K562 (cell line): Measurements from ENCODE around the gene ZCCHC24.

ENCODE experiments used
- CREB1 ChIP-seq, 2 experiments: sonication (generic) in 1 of 2; formaldehyde crosslinking in 1 of 2; IDR thresholded peaks; 2 replicates each; pipeline versions ENCODE4 v1.6.1 to v1.8.0; 2012 to 2022; ENCODE audit warnings: inconsistent platforms in 1 of 2, mild to moderate bottlenecking in 1 of 2, missing genetic modification reagents in 1 of 2, moderate library complexity in 1 of 2
- LARP7 ChIP-seq: fragments of 450-650 bp; IDR thresholded peaks from 2 replicates; pipeline ENCODE4 v1.6.1; 2016
- SIN3A ChIP-seq, 2 experiments: fragments of 150-350 bp in 1 of 2; IDR thresholded peaks; 2 replicates each; pipeline ENCODE4 v1.6.1; 2011 to 2016; ENCODE audit warnings: borderline replicate concordance in 2 of 2, low read depth in 2 of 2, low read length in 2 of 2, mild to moderate bottlenecking in 2 of 2, moderate library complexity in 2 of 2; ENCODE audit not compliant: control insufficient read depth in 1 of 2
- YY1 ChIP-seq, 3 experiments: IDR thresholded peaks; 2 replicates each; pipeline ENCODE4 v1.6.1; 2011; ENCODE audit warnings: low read length in 2 of 3, mild to moderate bottlenecking in 2 of 3, moderate library complexity in 2 of 3, borderline replicate concordance in 1 of 3, control low read depth in 1 of 3, low read depth in 1 of 3; ENCODE audit not compliant: insufficient read depth in 3 of 3, insufficient replicate concordance in 2 of 3, control insufficient read depth in 1 of 3, insufficient read length in 1 of 3; ENCODE audit errors: extremely low read depth in 1 of 3
- ZSCAN29 ChIP-seq: fragments of 450-650 bp; IDR thresholded peaks from 2 replicates; pipeline ENCODE4 v1.6.1; 2017
- TF ChIP-seq, protein P1 (sequence below): fragments of 250-450 bp; sonication (Bioruptor Pico); IDR thresholded peaks from 2 replicates; pipeline ENCODE4 v1.5.0; 2022; ENCODE audit warnings: mild to moderate bottlenecking
- TF ChIP-seq, protein P2 (sequence below): fragments of 450-650 bp; IDR thresholded peaks from 2 replicates; pipeline ENCODE4 v1.6.1; 2016

DNA sequence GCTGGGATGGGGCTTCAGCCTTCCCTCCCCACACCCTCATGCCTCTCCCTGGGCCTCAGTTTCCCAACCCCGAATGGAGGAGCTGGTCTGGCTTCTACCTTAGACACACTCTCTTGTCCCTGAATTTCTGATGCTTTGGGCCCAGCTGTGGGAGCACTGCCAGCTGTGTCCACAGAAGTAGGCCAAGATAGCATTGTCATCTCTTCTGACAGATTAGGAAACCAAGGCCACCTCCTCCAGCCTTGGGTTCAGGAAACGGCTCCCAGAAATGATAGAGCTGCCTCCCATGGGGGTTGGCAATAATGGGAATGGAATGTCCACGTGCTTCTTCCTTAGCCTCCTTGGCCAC is 96.8 kb downstream of the ZCCHC24 start:
- TF ChIP-seq YY1 (IDR thresholded peaks at IDR 0.05; ENCODE audit: borderline replicate concordance in 1 of 3, control insufficient read depth in 1 of 3, extremely low read depth in 1 of 3, insufficient read depth in 3 of 3, insufficient read length in 1 of 3, insufficient replicate concordance in 2 of 3, low read depth in 1 of 3, low read length in 2 of 3) (no peak), CREB1 (IDR thresholded peaks at IDR 0.05) (no peak), CREB1 (CRISPR knock-in tag; IDR thresholded peaks at IDR 0.05) (no peak), ZSCAN29 (no peak), LARP7 (no peak), SIN3A (IDR thresholded peaks at IDR 0.05; ENCODE audit: borderline replicate concordance in 2 of 2, control insufficient read depth in 1 of 2, low read depth in 2 of 2, low read length in 2 of 2) (0 out of 4 replicates have a peak, but pooled peaks have one; percentile 1 to 5)
- TF ChIP-seq, protein P1, sequence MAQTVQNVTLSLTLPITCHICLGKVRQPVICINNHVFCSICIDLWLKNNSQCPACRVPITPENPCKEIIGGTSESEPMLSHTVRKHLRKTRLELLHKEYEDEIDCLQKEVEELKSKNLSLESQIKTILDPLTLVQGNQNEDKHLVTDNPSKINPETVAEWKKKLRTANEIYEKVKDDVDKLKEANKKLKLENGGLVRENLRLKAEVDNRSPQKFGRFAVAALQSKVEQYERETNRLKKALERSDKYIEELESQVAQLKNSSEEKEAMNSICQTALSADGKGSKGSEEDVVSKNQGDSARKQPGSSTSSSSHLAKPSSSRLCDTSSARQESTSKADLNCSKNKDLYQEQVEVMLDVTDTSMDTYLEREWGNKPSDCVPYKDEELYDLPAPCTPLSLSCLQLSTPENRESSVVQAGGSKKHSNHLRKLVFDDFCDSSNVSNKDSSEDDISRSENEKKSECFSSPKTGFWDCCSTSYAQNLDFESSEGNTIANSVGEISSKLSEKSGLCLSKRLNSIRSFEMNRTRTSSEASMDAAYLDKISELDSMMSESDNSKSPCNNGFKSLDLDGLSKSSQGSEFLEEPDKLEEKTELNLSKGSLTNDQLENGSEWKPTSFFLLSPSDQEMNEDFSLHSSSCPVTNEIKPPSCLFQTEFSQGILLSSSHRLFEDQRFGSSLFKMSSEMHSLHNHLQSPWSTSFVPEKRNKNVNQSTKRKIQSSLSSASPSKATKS: no peak
- TF ChIP-seq, protein P2, sequence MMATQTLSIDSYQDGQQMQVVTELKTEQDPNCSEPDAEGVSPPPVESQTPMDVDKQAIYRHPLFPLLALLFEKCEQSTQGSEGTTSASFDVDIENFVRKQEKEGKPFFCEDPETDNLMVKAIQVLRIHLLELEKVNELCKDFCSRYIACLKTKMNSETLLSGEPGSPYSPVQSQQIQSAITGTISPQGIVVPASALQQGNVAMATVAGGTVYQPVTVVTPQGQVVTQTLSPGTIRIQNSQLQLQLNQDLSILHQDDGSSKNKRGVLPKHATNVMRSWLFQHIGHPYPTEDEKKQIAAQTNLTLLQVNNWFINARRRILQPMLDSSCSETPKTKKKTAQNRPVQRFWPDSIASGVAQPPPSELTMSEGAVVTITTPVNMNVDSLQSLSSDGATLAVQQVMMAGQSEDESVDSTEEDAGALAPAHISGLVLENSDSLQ: no peak
